ENCODE measurements around the gene APPL2.

GRCh38 chr12:105142259-105142658 is 93.7 kb downstream of the APPL2 start:
- no peak for TF ChIP-seq EP300 (IDR thresholded peaks at IDR 0.05)
- no peak for TF ChIP-seq CTCF (IDR thresholded peaks at IDR 0.05)
- TF ChIP-seq POLR2AphosphoS5 (IDR thresholded peaks at IDR 0.05): no peak
- no peak for TF ChIP-seq POLR2A (IDR thresholded peaks at IDR 0.05)

Data from stomach (tissue), 4 donors.